Suprapubic skin (tissue), 4 donors: ENCODE measurements around the gene ZNF205. TPM values are rescaled to one million over a fixed set of nuclear protein-coding genes. Genes with fewer than 3 reads are reported as not detected.

Experiments used
- DNase-seq, 2 donors: peaks; one replicate each; pipeline ENCODE4 v3.0.0-alpha.2; 2019; ENCODE audit warnings: low spot score in 2 of 2
- H3K27ac ChIP-seq: fragments of 200-600 bp; sonication (generic); one replicate; pipeline ENCODE4 v1.5.1; 2019
- H3K27me3 ChIP-seq: fragments of 200-600 bp; sonication (generic); one replicate; pipeline ENCODE4 v1.5.1; 2019
- H3K36me3 ChIP-seq: fragments of 200-600 bp; sonication (generic); one replicate; pipeline ENCODE4 v1.5.1; 2019
- H3K4me1 ChIP-seq: fragments of 200-600 bp; sonication (generic); one replicate; pipeline ENCODE4 v1.5.1; 2019
- H3K4me3 ChIP-seq: fragments of 200-600 bp; sonication (generic); one replicate; pipeline ENCODE4 v1.5.1; 2019; ENCODE audit warnings: mild to moderate bottlenecking
- H3K9me3 ChIP-seq: fragments of 200-600 bp; sonication (generic); one replicate; pipeline ENCODE4 v1.5.1; 2019
- EP300 ChIP-seq: sonication (generic); formaldehyde crosslinking; IDR thresholded peaks from one replicate; pipeline ENCODE4 v1.6.1; 2017; ENCODE audit warnings: antibody characterized with exemption
- POLR2A ChIP-seq, 2 donors: fragments of 450-650 bp; IDR thresholded peaks; one replicate each; pipeline ENCODE4 v1.6.1; 2017; ENCODE audit warnings: antibody characterized with exemption in 2 of 2, mild to moderate bottlenecking in 2 of 2, moderate library complexity in 2 of 2
- POLR2AphosphoS5 ChIP-seq, 3 donors: sonication (generic); formaldehyde crosslinking; IDR thresholded peaks; one replicate each; pipeline ENCODE4 v1.6.1; 2017; ENCODE audit warnings: antibody characterized with exemption in 3 of 3
- whole genome bisulfite sequencing: methylation state at CpG from one replicate; pipeline ENCODE4 v1.1.5; 2018; 5-methylcytosine and 5-hydroxymethylcytosine counted together
- total RNA-seq, 4 donors: library from RNA; depleted of rRNA; stranded (reverse); fragments of >200 nt; gene quantifications; one replicate each; pipeline ENCODE4 v1.1.0, GENCODE V29; 2016
- TF ChIP-seq, protein P1 (sequence below), 2 donors: fragments of 200-600 bp in 1 of 2; fragments of 450-650 bp in 1 of 2; sonication (generic) in 1 of 2; IDR thresholded peaks; one replicate each; pipeline ENCODE4 v1.5.1; 2016 to 2019; ENCODE audit warnings: antibody characterized with exemption in 2 of 2, mild to moderate bottlenecking in 1 of 2, moderate library complexity in 1 of 2

The ZNF205 gene
- total RNA-seq, 4 donors from 2014 or later = 18.3 to 22.5 (median 20.9) TPM

- H3K27ac ChIP-seq = peak overlapping the region; percentile 82
- H3K36me3 ChIP-seq = no peaks in the 10 kb centered on the region
- peak in 1 of 2 donors; percentile 89 for DNase-seq
- no peak for TF ChIP-seq EP300
- TF ChIP-seq, protein P1, sequence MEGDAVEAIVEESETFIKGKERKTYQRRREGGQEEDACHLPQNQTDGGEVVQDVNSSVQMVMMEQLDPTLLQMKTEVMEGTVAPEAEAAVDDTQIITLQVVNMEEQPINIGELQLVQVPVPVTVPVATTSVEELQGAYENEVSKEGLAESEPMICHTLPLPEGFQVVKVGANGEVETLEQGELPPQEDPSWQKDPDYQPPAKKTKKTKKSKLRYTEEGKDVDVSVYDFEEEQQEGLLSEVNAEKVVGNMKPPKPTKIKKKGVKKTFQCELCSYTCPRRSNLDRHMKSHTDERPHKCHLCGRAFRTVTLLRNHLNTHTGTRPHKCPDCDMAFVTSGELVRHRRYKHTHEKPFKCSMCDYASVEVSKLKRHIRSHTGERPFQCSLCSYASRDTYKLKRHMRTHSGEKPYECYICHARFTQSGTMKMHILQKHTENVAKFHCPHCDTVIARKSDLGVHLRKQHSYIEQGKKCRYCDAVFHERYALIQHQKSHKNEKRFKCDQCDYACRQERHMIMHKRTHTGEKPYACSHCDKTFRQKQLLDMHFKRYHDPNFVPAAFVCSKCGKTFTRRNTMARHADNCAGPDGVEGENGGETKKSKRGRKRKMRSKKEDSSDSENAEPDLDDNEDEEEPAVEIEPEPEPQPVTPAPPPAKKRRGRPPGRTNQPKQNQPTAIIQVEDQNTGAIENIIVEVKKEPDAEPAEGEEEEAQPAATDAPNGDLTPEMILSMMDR (IDR thresholded peaks at IDR 0.05) = peak in 1 of 2 donors; percentile 32
- H3K27me3 ChIP-seq = no peaks in the 10 kb centered on the region
- H3K9me3 ChIP-seq = no peaks in the 10 kb centered on the region
- peak overlapping the region; percentile 61 for H3K4me3 ChIP-seq
- H3K4me1 ChIP-seq = peaks cover 28% of the 10 kb centered on the region
- WGBS = 3% methylated on average over 7 of the region's 41 CpGs
Measured at GRCh38 chr16:3149630-3150345, 37.4 kb downstream of the ZNF205 start.

GRCh38 chr16:3150346-3151218, 38.2 kb downstream of the ZNF205 start:
- no peaks in the 10 kb centered on the region for H3K27me3 ChIP-seq

GRCh38 chr16:3152027-3152276, 39.6 kb downstream of the ZNF205 start:
- WGBS = 8% methylated on average over 15 of the region's 15 CpGs

More at GRCh38 chr16:3150346-3151218, 38.2 kb downstream of the ZNF205 start:
- no peaks in the 10 kb centered on the region for H3K36me3 ChIP-seq
- no peak for TF ChIP-seq POLR2A (IDR thresholded peaks at IDR 0.05)
- TF ChIP-seq, protein P1 (IDR thresholded peaks at IDR 0.05) = no peak
- peak in 2 of 3 donors; percentile 69 to 96 for TF ChIP-seq POLR2AphosphoS5 (IDR thresholded peaks at IDR 0.05)
- TF ChIP-seq EP300 = no peak
- peaks cover 28% of the 10 kb centered on the region for H3K4me1 ChIP-seq
- DNase-seq = peak; percentile 96 to 97
- 1% methylated on average over 43 of the region's 62 CpGs for WGBS
- peak overlapping the region; percentile 82 for H3K27ac ChIP-seq
- H3K4me3 ChIP-seq = peak overlapping the region; percentile 61
- no peaks in the 10 kb centered on the region for H3K9me3 ChIP-seq

GRCh38 chr16:3152277-3152990, 40.0 kb downstream of the ZNF205 start:
- Histone ChIP-seq H3K9me3 (no peaks in the 10 kb centered on the region), H3K27ac (no peak overlapping the region), H3K4me1 (peaks cover 29% of the 10 kb centered on the region), H3K27me3 (no peaks in the 10 kb centered on the region), H3K4me3 (peak overlapping the region; percentile 61), H3K36me3 (no peaks in the 10 kb centered on the region)
- under 1% methylated on average over 29 of the region's 42 CpGs for WGBS
- peak; percentile 91 to 93 for DNase-seq
- TF ChIP-seq POLR2A (IDR thresholded peaks at IDR 0.05) (no peak), EP300 (no peak), POLR2AphosphoS5 (IDR thresholded peaks at IDR 0.05) (peak in 1 of 3 donors; percentile 79)
- TF ChIP-seq, protein P1 (IDR thresholded peaks at IDR 0.05) = no peak

More at GRCh38 chr16:3152027-3152276, 39.6 kb downstream of the ZNF205 start:
- H3K4me1 ChIP-seq = peaks cover 28% of the 10 kb centered on the region
- H3K27ac ChIP-seq = no peak overlapping the region
- peak overlapping the region; percentile 61 for H3K4me3 ChIP-seq
- no peaks in the 10 kb centered on the region for H3K36me3 ChIP-seq
- H3K9me3 ChIP-seq = no peaks in the 10 kb centered on the region
- H3K27me3 ChIP-seq = no peaks in the 10 kb centered on the region
- DNase-seq = no peak
- TF ChIP-seq POLR2A (IDR thresholded peaks at IDR 0.05) (no peak), POLR2AphosphoS5 (IDR thresholded peaks at IDR 0.05) (no peak), EP300 (no peak)
- TF ChIP-seq, protein P1 (IDR thresholded peaks at IDR 0.05) = no peak
